Measurements from ENCODE around the gene FARP1. TPM values are rescaled to one million over a fixed set of nuclear protein-coding genes. Genes with fewer than 3 reads are reported as not detected.

Gene FARP1
- total RNA-seq, 1 donor from 2014 or later: 289 TPM

DNA sequence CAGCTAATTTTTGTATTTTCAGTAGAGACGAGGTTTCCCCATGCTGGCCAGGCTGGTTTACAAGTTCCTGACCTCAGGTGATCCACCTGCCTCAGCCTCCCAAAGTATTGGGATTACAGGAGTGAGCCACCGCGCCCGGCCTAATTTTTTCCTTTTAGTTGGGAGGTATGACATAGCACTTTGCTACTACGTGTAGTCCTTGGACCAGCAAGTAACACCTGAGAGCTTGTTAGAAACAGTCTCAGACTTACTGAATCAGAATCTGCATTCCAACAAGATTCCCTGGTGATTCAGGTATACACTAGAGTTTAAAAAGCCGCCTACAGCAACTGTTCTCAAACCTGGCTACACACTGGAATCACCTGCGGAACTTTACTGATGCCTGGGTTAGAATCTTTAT, 1.8 kb upstream of the FARP1 start:
- H3K27me3 Mint-ChIP-seq (ENCODE audit: low read depth): peaks cover 8% of the 10 kb centered on the region
- DNase-seq (ENCODE audit: low spot score in 2 of 2, unreplicated experiment in 2 of 2): no peak
- TF ChIP-seq, protein P1, sequence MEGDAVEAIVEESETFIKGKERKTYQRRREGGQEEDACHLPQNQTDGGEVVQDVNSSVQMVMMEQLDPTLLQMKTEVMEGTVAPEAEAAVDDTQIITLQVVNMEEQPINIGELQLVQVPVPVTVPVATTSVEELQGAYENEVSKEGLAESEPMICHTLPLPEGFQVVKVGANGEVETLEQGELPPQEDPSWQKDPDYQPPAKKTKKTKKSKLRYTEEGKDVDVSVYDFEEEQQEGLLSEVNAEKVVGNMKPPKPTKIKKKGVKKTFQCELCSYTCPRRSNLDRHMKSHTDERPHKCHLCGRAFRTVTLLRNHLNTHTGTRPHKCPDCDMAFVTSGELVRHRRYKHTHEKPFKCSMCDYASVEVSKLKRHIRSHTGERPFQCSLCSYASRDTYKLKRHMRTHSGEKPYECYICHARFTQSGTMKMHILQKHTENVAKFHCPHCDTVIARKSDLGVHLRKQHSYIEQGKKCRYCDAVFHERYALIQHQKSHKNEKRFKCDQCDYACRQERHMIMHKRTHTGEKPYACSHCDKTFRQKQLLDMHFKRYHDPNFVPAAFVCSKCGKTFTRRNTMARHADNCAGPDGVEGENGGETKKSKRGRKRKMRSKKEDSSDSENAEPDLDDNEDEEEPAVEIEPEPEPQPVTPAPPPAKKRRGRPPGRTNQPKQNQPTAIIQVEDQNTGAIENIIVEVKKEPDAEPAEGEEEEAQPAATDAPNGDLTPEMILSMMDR (IDR thresholded peaks at IDR 0.05; ENCODE audit: unreplicated experiment): no peak
- no peaks in the 10 kb centered on the region for H3K36me3 Mint-ChIP-seq
- H3K27ac Mint-ChIP-seq: no peak overlapping the region
- no peaks in the 10 kb centered on the region for H3K9me3 Mint-ChIP-seq
- peaks cover 25% of the 10 kb centered on the region for H3K4me1 Mint-ChIP-seq
- H3K4me3 Mint-ChIP-seq: peak overlapping the region; percentile 79

DNA sequence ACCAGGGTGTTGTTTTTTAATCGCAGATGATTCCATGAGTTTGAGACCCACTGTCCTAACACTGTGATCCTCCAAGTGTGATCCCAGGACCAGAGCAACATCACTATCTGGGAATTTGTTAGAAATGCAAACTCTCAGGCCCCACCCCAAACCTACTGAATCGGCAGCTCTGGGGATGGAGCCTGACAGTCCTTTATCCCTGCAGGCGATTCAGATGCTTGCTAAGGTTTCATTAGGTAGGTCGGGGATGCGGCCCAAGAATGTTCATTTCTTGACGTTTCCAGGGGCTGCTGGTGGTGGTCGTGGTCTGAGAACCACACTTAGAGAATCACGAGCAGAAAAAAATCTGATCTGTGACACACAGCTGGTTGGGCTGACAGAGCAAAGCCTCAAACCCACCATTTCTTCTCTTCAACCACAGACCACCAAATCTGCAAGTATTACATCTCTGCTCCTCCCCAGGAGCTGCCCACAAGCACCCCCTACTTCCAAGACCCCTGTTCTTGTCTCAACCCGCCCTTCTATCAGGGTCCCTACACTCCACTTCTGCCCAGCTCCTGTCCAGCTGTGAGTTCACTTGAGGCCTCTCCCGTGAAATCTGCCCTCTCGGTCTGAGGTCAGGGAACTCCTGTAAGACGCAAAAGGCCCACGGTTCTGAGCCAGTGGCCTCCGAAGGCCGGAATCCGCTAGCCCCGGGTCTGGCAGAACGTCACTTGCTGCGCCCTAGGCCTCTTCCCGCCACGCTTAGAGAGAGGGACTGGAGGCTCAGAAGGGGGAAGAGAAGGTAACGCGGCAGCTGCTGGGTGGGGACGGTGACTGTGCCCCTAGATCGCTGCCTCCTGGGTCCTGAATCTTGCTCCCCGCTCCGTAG, 1.1 kb upstream of the FARP1 start:
- Mint-ChIP-seq H3K27me3 (ENCODE audit: low read depth) (peaks cover 8% of the 10 kb centered on the region), H3K36me3 (no peaks in the 10 kb centered on the region), H3K4me3 (peak overlapping the region; percentile 79), H3K9me3 (no peaks in the 10 kb centered on the region), H3K27ac (peak overlapping the region; percentile 62), H3K4me1 (peaks cover 32% of the 10 kb centered on the region)
- TF ChIP-seq, protein P1 (IDR thresholded peaks at IDR 0.05; ENCODE audit: unreplicated experiment): no peak
- no peak for DNase-seq (ENCODE audit: low spot score in 2 of 2, unreplicated experiment in 2 of 2)

DNA sequence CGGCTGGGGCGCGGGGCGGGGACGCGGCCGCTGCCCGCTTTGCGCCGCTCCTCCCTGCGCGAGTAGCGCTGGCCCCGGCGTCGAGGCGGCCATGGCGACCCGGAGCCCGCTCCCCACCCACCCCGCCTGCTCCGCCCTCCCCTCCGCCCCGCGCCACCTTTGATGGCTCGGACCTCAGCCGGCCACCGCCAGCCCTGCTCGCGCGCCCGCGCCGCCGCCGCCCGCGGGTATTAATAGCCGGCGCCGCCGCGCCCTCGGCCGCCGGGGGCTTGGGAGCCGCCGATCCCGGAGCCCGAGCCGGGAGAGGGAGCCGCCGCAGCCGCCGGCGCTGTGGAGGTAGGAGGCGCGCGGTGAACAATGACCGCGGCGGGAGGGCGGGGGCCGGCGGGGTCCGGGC, 261 bp downstream of the FARP1 start:
- H3K4me3 Mint-ChIP-seq: no peak overlapping the region
- H3K27me3 Mint-ChIP-seq (ENCODE audit: low read depth): peaks cover 8% of the 10 kb centered on the region
- H3K36me3 Mint-ChIP-seq: no peaks in the 10 kb centered on the region
- TF ChIP-seq, protein P1 (IDR thresholded peaks at IDR 0.05; ENCODE audit: unreplicated experiment): no peak
- peak in 1 of 2 experiments; percentile 34 for DNase-seq (ENCODE audit: low spot score in 2 of 2, unreplicated experiment in 2 of 2)
- H3K4me1 Mint-ChIP-seq: peaks cover 44% of the 10 kb centered on the region
- H3K9me3 Mint-ChIP-seq: no peaks in the 10 kb centered on the region
- no peak overlapping the region for H3K27ac Mint-ChIP-seq

DNA sequence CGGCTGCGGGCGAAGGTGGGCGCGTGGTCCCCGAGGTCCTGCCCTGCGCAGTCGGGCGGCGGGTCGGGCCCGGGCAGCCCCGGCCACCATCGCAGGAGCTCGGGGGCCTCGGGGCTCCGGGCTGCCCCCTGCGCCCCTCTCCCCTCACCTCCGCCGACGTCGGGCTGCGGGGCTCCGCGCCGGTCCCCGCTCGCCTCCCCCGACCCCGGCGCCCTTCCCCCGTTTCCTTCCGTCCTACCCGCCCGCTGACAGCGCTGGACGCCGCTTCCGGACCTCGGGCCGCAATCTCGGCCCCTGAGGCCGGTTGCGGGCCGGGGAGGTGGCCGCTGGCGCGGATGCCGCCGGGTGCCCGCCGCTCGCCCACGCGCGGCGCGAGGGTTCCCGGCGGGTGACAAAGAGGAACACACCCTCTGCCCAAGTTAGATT, 720 bp downstream of the FARP1 start:
- H3K27ac Mint-ChIP-seq: peak overlapping the region; percentile 98
- no peaks in the 10 kb centered on the region for H3K9me3 Mint-ChIP-seq
- peaks cover 48% of the 10 kb centered on the region for H3K4me1 Mint-ChIP-seq
- TF ChIP-seq, protein P1 (IDR thresholded peaks at IDR 0.05; ENCODE audit: unreplicated experiment): no peak
- H3K4me3 Mint-ChIP-seq: peak overlapping the region; percentile 96
- no peaks in the 10 kb centered on the region for H3K36me3 Mint-ChIP-seq
- no peak for DNase-seq (ENCODE audit: low spot score in 2 of 2, unreplicated experiment in 2 of 2)
- peaks cover 8% of the 10 kb centered on the region for H3K27me3 Mint-ChIP-seq (ENCODE audit: low read depth)

DNA sequence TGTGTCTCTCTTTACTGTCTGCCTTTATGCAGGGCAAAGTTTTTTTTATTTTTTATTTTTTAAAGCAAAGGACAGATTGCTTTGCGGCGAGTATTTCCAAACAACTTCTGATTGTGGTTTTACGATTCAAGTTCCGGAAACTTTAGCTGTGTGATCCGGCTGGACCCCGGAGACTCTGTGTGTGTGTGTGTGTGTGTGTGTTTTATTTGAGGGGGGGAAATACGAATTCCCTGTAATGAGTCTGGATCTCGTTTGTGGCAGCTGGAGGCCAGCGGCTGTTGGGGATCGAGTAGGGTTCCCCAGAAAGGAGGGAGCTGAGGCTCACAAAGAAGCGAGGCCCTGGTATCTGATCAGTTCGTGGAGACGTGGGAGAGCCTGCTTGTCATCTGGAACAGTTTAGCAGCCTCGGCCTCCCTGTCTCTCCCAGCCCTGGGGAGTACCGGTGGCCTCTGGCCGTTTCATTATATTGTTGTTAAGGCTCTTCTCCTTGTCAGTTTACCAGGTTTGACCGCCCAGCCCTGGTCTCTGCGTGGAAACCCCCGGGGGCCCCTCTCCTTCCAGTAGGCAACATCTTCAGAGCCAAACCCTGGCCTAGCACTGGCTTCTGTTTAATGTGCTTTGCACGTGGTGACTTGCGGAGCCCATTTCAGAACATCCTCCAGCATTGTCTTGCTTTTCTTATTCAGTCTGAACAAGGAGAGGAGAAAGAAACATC, 1.3 kb downstream of the FARP1 start:
- H3K9me3 Mint-ChIP-seq: no peaks in the 10 kb centered on the region
- H3K36me3 Mint-ChIP-seq: peaks cover 2% of the 10 kb centered on the region
- peaks cover 51% of the 10 kb centered on the region for H3K4me1 Mint-ChIP-seq
- peak overlapping the region; percentile 98 for H3K27ac Mint-ChIP-seq
- TF ChIP-seq, protein P1 (IDR thresholded peaks at IDR 0.05; ENCODE audit: unreplicated experiment): no peak
- DNase-seq (ENCODE audit: low spot score in 2 of 2, unreplicated experiment in 2 of 2): peak in 1 of 2 experiments; percentile 48
- peaks cover 8% of the 10 kb centered on the region for H3K27me3 Mint-ChIP-seq (ENCODE audit: low read depth)
- peak overlapping the region; percentile 96 for H3K4me3 Mint-ChIP-seq

All from mesothelial cell of epicardium (in vitro differentiated cells).